ENCODE results near the gene STRIP1. TPM values are rescaled to one million over a fixed set of nuclear protein-coding genes. Genes with fewer than 3 reads are reported as not detected.

Gene STRIP1
- total RNA-seq, 2 donors from 2014 or later = 27.9 to 34.1 TPM

- Histone ChIP-seq H3K9ac (ENCODE audit: low read depth in 2 of 2, low read length in 2 of 2) (no peak overlapping the region), H3K27me3 (no peaks in the 10 kb centered on the region), H3K4me3 (no peak overlapping the region), H3K36me3 (peaks cover 17% of the 10 kb centered on the region), H3K27ac (peak overlapping the region; percentile 12), H3K9me3 (no peaks in the 10 kb centered on the region), H3K4me1 (no peaks in the 10 kb centered on the region)
- intact Hi-C loops (cut with DNase I) = loop anchor here (2.0 kb wide), 1 partner anchor 48 kb away; no protein-coding TSS in a partner anchor
- DNase-seq = peak; percentile 37
- TF ChIP-seq CTCF (IDR thresholded peaks at IDR 0.05) = no peak
Observed at GRCh38 chr1:110056776-110057175, 22.4 kb downstream of the STRIP1 start.

- Histone ChIP-seq H3K36me3 (peaks cover 17% of the 10 kb centered on the region), H3K4me1 (no peaks in the 10 kb centered on the region), H3K27ac (no peak overlapping the region), H3K9ac (ENCODE audit: low read depth in 2 of 2, low read length in 2 of 2) (no peak overlapping the region), H3K9me3 (no peaks in the 10 kb centered on the region), H3K27me3 (no peaks in the 10 kb centered on the region), H3K4me3 (no peak overlapping the region)
- intact Hi-C loops (cut with DNase I) = loop anchor here (2.0 kb wide), 1 partner anchor 47 kb away; no protein-coding TSS in a partner anchor
- no peak for TF ChIP-seq CTCF (IDR thresholded peaks at IDR 0.05)
- DNase-seq = no peak
Observed at GRCh38 chr1:110057963-110058518, 23.6 kb downstream of the STRIP1 start.

GRCh38 chr1:110058591-110058990 lies 24.2 kb downstream of the STRIP1 start:
- H3K36me3 ChIP-seq = peaks cover 17% of the 10 kb centered on the region
- no peaks in the 10 kb centered on the region for H3K27me3 ChIP-seq
- DNase-seq = no peak
- H3K4me1 ChIP-seq = no peaks in the 10 kb centered on the region
- H3K4me3 ChIP-seq = no peak overlapping the region
- no peak overlapping the region for H3K27ac ChIP-seq
- H3K9me3 ChIP-seq = no peaks in the 10 kb centered on the region
- no peak for TF ChIP-seq CTCF (IDR thresholded peaks at IDR 0.05)
- no peak overlapping the region for H3K9ac ChIP-seq (ENCODE audit: low read depth in 2 of 2, low read length in 2 of 2)
- intact Hi-C loops (cut with DNase I) = no loop called here

- no peak overlapping the region for H3K27ac ChIP-seq
- DNase-seq = no peak
- no peaks in the 10 kb centered on the region for H3K9me3 ChIP-seq
- no peaks in the 10 kb centered on the region for H3K27me3 ChIP-seq
- H3K36me3 ChIP-seq = peaks cover 17% of the 10 kb centered on the region
- TF ChIP-seq CTCF (IDR thresholded peaks at IDR 0.05) = no peak
- no peak overlapping the region for H3K9ac ChIP-seq (ENCODE audit: low read depth in 2 of 2, low read length in 2 of 2)
- H3K4me3 ChIP-seq = no peak overlapping the region
- H3K4me1 ChIP-seq = no peaks in the 10 kb centered on the region
- intact Hi-C loops (cut with DNase I) = no loop called here
Observed at GRCh38 chr1:110059133-110059863, 24.9 kb downstream of the STRIP1 start.

GRCh38 chr1:110060034-110060661 lies 25.7 kb downstream of the STRIP1 start:
- Histone ChIP-seq H3K27me3 (no peaks in the 10 kb centered on the region), H3K9ac (ENCODE audit: low read depth in 2 of 2, low read length in 2 of 2) (no peak overlapping the region), H3K4me3 (no peak overlapping the region), H3K27ac (no peak overlapping the region), H3K4me1 (no peaks in the 10 kb centered on the region), H3K36me3 (peaks cover 9% of the 10 kb centered on the region), H3K9me3 (no peaks in the 10 kb centered on the region)
- intact Hi-C loops (cut with DNase I) = no loop called here
- TF ChIP-seq CTCF (IDR thresholded peaks at IDR 0.05) = peak; percentile 69
- peak; percentile 53 for DNase-seq

Measured in colonic mucosa (tissue), 4 donors.